ENCODE measurements around the gene SCGN. TPM values are rescaled to one million over a fixed set of nuclear protein-coding genes. Genes with fewer than 3 reads are reported as not detected.

SCGN gene
- total RNA-seq, 1 donor from 2014 or later = not detected

DNA sequence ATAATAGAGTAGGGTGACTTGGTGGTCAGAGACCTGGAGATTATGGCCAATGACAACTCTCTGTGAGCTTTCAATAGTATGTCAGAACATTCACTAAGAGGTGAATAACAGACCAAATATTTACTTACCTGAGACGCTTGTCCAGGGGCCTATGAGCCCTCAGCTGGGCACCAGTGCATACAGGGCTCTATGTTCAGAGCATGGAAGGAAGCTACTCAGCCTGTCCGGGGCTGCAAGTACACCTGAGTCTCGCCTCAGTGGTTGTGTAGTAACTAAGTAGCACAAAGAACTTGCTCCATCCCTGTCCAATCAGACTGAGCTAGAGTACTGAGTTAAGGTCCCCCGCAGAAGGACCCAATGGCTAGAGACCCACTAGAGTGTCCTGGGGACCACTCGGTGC is 11.6 kb upstream of the SCGN start:
- DNase-seq (ENCODE audit: low read depth in 2 of 2) = no peak

DNA sequence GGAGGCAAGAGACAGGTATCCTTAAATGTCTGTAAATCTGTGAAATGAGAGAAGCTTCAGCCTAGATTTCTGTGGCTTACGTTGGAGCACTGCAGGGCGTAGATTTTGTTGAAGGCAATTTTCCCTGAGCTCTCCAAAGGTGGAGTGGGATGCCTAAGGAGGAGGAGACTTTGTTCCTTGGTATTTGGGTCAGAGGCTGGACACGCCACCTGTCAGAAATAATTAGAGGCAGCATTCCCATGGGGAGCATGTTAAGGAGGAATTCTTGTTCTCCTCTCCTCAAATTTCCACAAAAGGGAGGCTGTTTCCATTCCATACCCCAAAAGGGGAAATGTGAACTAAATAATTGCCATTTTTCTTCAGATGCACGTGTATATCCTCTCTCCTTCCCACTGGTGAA is 11.1 kb upstream of the SCGN start:
- no peak for DNase-seq (ENCODE audit: low read depth in 2 of 2)

DNA sequence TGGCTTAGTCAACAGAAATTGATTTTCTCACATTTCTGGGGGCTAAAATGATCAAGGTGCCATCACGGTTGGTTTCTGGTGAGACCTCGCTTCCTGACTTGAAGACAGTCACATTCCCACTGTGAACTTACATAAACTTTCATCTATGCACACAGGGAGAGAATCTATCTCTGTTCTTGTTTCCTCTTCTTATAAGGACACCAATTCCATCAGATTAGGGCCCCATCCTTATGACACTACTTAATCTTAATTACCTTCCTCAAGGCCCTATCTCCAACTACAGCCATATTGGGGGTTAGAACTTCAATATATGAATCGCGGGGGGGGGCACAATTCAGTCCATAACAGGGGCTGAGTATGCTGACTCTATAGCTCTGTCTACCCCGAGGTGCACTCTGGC is 10.6 kb upstream of the SCGN start:
- DNase-seq (ENCODE audit: low read depth in 2 of 2) = no peak

DNA sequence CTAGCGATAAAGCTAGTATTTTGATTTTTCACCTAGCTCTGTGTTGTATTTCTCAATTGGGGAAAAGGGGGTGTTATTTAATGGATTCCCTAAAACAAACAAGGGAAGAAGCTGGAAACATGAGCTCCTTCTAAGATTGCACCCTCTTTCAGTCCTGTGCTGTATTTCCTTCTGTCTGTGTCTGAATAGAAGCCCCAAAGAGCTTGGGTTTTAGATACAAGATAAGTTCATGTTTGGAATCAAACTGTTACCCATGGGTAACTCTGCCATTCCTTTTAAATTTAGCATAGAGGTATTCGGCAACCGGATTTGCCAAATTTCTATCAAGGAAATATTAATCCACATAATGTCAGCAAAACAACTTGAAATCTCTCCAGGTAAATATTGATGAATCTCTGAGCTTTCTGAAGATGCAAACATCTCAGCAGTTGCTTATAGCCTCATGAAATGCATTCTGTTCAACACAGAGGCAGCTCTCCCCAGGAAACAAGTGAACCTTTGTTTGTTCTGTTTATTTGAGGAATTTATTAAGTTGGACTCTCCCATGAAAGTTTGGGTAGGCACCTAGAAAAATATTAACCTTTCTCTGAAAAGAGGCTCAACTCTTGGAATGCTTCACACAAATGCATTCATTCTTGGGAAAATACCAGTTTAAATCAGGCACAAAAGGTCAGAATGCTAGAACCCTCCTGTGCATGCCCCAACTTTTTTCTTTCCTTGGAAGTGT is 9.9 kb upstream of the SCGN start:
- no peak for DNase-seq (ENCODE audit: low read depth in 2 of 2)

DNA sequence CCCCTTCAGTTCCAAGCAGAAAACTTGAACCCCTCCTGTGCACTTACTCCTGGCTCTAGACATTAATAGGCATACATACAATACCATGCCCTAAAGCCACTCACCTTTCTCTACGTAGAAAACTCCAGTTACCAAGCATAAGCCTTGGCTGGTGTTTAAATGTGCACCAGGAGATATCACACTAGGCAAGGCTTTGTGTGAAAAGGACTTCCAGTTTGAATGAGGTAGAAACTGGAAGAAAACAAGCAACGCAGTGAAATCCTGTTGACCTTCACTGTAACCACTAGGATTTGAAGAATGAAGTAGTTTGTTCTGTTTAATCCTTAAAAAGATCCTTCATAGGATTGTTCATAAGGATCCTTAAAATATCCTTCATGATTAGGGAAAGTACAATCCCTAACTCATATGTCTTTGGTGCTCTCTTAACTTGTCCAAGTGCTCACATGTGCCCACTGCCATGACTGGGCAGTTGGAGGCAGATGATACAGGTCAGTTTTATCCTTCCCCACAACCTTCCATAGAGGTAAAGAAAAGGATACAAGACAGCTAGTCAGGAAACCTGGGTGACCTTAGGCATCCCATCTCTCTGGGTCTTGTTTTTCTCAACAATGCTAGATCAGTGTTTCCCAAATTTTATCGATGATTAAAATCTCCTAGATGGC is 9.2 kb upstream of the SCGN start:
- no peak for DNase-seq (ENCODE audit: low read depth in 2 of 2)

DNA sequence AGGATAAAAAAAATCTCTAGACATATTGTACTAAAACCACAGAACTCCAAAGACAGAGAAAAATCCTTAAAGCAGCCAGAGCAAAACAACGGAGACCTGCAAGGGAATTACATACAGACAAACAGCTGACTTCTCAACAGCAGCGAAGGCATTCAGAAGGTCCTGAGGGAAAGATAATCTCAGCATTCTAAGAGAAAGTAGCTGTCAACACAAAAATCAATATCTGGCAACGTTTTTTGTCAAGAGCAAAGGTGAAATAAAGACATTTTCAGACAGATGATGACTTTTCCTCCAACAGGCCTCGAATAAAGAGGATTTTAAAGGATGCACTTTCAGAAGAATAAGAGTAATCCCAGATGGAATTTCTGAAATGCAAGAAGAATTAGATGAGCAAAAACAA is 6.1 kb upstream of the SCGN start:
- DNase-seq (ENCODE audit: low read depth in 2 of 2) = no peak

DNA sequence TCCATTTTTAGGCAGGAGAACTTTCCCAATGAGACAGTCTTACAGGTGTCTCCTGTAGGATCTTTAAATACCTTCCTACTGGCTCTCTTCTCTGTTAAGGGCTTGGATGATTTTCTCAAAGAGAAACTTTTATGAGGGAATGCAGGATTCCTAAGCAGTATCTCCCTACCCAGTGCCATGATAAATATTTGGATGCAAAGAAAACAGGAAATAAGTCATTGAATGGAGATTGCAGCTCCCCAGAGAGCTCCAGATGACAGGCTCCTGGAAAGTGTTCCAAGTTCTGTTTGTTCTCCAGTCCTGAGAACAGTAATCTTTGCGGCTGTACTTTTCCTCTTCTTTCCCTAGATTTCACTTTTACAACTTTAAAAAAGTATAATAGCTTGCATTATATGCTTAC is 2.4 kb upstream of the SCGN start:
- no peak for DNase-seq (ENCODE audit: low read depth in 2 of 2)

DNA sequence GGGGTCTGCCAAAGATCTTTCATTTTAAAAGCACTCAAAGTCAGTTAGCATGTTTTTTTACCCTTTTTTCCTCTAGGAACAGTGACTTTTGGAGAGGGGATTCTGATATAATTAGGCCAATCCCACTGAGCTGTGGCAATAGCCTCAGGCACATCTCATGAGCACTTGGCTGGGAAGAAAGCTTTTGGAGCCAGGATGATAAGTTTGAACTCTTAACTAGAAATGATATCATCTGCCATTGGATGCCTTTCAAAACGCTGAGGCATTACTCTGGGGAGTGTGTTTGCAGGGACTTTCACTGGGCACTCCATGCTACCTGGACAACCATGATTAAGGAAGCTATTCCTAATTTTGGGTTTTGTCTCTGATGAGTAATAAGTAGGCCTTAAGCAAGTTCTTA is 3.7 kb downstream of the SCGN start:
- DNase-seq (ENCODE audit: low read depth in 2 of 2) = no peak

DNA sequence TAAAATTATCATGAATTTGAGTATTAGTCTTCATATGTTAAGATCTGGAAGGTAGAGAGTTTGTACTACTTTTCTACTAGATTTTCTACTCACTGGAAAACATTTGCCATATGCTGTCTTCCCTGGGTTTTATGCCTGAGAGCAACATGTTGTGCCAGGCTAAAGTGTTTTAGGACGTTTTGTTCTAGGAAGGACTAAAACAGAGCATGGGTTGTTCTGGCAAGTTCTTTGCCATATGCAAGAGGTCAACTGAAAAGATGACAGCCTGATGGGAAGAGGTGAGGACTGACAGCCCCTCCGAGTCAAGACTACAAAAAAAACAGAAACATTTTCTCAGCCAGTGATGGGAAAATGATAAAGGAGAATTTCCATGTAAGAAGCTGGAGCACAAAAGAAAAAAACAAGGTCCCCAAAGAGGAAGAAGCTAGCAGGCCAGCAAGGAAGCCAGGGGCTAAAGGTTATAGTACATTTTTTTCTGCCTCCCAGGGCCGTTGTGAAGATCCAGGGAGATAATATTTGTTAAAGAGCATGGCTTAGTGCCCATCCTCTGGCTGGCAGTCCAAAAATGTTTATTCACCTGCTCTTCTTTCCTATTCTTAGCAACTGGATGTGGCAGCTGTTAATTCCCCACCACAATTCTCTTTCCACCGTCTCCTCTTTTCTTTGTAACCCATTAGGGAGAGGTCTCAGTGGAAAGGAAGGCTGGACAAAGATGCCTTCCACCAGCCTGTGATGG is 7.8 kb downstream of the SCGN start:
- no peak for DNase-seq (ENCODE audit: low read depth in 2 of 2)

DNA sequence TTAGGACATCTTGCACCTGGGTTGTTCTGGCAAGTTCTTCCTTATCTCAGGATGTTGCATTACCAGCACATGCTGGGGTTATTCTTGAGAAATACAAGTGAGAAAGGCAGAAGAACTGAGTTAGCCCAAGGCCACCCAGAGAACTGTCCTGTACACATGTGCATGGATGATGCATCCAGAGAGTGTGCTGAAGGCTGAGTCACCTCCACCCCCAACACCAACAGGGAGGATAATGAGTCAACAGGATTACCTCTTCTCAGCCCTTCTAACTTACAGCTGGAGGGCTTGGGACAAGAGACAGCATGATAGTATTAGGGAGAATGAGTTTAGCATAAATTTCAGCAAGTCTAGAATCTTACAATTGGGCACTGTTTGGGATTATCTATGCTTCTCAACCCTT is 8.5 kb downstream of the SCGN start:
- peak in 1 of 2 donors; percentile 57 for DNase-seq (ENCODE audit: low read depth in 2 of 2)

DNA sequence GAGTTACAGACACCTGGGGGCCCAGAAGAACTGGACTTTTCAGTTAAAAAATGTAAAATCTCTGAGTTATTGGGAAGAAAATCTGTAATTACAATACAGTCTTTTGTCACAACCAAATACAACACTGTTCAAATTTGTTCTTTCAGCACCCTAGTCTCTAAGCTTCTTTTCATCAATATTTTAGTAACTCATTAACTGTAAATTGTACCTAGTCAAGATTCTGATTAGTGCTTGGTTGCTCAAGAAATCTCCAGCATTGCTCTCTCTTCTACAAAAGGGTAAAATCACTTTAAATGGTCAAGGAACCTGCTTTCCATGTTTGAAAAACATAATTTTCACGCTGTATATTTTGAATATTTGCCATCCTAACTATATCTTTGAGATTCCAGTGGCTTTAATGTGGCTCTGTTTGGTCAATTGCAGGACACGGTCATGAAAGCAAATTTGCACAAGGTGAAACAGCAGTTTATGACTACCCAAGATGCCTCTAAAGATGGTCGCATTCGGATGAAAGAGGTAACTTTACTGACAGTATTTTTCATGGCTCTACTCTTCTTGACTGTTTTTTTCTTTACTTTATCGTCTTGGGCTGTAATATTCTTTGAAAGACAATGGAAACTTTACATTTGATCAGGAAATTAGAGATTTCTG is 9.2 kb downstream of the SCGN start:
- no peak for DNase-seq (ENCODE audit: low read depth in 2 of 2)

DNA sequence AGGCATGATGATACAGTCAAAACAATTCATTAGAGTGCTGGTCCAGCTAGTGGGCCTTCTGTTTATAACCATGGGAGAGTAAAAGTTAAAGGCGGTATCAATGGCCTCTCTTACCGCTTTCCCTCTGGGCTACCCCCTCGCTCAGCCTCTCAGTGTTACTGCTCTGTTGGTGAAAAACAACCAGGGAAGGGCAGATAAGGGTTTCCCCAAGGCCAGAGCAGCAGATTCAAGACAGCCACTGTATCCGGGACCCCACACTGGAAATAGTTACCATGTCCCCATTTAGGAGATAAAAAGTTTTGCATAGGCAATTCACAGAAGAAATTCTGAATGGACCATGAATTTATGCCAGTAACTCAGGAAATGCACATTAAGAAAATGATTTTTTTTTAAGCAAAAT is 13.4 kb downstream of the SCGN start:
- DNase-seq (ENCODE audit: low read depth in 2 of 2) = no peak

DNA sequence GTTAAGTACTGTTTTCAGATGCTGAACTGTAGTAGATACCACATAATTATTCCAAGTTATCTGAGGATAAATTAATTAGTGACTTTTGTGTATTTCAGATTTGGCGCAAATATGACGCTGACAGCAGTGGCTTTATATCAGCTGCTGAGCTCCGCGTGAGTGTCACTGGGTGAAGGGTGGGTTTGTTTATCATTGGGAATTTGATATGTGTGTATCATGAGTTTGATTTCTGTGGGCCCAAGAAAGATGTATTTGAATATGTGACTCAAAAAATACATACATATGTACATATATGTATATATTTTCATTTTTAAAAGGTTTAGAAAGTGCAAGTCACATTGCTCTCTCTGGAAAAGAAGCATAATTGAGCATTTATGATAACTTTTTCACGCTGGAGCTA is 17.4 kb downstream of the SCGN start:
- DNase-seq (ENCODE audit: low read depth in 2 of 2) = no peak

DNA sequence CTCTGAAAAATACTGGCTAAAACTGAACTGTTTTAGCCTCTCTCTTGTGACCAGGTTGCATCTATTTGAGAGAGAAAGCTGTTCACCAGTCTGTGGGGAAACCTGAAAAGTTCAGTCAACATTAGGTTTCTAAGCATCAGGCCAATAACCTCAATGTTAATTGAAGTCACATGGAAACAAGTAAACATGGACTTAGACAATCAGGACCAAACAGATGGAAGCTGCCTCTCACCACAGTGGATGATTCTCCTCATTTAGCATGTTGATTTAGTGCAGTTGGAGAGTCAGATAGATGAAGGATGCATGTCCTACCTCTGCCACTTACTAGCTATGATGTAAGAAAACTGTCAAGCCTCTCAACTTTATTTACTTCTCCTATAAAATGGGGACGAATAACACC is 18.2 kb downstream of the SCGN start:
- no peak for DNase-seq (ENCODE audit: low read depth in 2 of 2)

DNA sequence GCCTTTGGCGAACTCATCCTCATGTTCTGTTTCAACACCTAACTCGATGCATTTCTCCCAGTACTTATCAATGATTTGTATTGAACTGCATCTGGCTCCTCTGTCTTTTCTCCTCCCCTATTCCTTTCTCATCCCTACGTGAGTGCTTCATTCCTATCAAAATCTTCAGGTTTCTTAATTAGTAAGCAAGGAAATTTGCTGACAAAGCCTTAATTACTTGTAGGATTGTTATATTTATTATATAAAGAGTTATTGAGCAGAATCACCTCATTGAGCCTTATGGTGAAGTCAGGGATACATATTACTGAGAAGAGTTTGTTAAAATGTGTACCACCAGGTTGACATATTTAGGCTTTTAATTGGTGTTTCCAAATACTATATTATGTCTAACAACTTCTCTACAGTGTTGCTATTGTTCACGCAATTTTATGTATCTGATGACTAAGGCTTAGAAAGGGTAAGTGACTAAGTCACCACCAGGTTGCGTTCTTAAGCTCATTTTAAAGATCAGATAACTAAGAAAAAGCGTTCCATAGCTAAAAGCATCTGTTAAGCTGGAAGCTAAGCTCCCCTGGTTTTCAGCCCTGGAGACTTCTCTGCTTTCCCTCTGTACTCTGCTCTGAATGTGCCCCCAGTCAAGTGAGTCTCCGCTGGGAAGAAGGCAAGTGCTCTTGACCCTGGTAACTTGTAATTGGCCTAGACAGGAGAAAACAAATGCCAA is 18.9 kb downstream of the SCGN start:
- DNase-seq (ENCODE audit: low read depth in 2 of 2) = peak in 1 of 2 donors; percentile 4

DNA sequence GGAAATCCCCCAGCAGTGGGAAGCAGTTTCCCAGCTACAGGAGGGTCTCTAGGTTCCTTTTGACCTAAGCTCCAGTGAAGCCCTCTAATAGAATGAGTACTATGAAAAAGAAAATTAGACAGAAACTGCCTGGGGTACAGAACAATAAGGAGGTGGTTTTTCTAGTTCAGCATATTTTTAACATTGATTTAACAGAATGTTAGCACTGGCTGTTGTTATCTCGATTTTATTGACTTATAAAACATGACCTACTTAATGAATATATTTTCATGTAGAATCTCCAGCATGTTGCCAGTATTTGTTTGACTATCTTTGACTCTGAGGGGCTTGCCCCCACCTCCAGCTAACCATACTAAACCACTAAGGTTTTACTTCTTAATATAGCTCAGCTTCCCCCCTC is 19.6 kb downstream of the SCGN start:
- DNase-seq (ENCODE audit: low read depth in 2 of 2) = no peak

DNA sequence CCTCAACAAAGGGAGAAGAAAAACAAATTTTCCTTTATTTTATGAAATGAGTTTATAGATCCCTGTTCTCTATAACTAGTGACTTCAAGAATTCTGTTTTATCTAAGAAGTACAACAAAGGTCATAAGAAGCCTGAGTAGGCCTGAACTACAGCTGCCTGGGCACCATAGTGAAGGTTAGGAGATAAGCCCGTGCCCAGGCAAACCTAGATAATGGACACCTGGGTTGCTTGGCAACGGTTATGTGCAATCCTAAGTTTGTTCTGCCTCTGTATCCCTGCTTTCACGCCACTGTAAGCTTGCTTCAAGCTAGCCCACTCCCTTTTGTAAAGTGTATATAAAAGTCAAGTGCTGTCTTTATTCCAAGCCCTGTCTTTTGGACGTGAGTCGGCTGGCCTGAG is 23.2 kb downstream of the SCGN start:
- no peak for DNase-seq (ENCODE audit: low read depth in 2 of 2)

DNA sequence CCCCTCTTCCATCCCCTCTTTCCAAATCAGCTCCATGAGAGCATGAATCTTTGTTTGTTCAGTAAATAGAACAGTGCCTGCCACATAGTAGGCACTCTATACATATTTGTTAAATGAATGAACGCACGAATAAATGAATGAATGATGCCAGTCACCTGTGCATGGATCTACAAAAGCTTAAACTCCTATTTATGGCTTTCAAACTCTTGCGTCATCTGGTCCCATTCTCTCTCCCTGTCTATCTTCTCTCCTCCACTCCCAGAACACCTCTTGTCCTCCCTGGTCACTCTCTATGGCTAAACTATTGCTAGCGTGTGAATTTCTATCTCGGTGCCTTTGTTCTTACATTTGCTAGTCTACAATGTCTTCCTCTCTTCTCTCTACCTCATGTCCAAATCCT is 24.8 kb downstream of the SCGN start:
- no peak for DNase-seq (ENCODE audit: low read depth in 2 of 2)

DNA sequence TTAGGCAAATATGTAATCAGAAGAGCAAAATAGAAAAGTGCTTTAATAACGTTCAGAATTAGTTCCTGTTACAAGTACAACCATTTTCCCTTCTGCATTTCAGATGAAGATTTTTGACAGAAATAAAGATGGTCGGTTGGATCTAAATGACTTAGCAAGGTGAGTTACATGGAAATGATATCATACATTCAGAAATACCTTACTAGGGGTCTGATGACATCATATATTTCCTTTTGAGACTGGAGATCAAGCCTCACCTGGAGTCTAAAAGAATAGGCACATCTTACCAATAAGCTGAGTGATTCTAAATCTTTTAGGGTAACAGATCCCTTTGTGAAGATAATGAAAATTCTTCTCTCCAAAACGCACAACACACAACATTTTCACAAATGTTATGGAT is 29.8 kb downstream of the SCGN start:
- DNase-seq (ENCODE audit: low read depth in 2 of 2) = no peak

DNA sequence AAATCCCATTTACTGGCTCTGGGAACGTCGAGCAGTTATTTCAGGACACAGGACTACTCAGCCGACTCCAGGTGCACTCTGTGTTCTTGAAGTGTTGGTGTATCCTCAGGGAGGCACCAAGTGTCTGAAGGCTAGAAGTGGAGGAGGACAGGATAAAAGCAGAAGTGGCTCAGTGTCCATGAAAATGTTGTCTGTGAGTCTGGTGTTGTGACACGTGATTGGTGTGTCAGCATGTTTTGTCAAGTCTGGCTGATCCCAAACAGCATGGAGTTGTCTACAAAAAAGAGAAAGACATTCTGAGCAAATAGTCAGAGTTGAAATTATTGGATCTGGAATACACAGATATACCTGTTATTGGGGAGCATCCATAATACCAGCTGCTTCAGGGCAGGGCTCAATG is 30.3 kb downstream of the SCGN start:
- no peak for DNase-seq (ENCODE audit: low read depth in 2 of 2)

DNA sequence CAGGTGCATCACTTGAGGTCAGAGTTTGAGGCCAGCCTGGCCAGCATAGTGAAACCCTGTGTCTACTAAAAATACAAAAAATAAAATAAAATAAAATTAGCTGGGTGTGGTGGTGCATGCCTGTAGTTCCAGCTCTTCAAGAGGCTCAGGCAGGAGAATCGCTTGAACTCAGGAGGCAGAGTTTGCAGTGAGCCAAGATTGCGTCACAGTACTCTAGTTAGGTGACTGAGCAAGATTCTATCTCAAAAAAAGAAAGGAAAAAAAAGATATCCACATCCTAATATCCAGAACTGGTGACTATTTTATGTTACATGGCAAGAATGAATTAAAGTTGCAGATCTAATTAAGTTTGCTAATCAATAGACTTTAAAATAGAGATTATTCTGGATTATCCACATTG is 32.5 kb downstream of the SCGN start:
- no peak for DNase-seq (ENCODE audit: low read depth in 2 of 2)

DNA sequence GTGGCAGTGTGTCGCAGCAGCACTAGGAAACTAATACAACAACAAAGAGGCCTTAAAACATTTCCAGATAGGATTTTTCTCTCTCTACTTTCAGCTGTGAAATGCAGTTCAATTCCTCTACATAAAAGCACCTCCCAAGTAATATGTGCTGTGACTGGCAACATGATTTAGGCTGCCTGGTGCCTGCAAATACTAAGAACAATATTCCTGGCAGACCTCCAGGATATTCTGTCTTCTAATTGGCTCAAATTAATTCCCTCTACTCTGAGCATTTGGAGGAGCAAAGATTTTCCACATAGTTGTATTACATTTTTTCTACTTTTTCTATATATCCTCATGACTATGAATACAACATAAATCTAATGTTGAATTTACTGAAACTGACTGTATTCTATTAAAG is 33.2 kb downstream of the SCGN start:
- DNase-seq (ENCODE audit: low read depth in 2 of 2) = no peak
